ENCODE measurements around the gene MSLN.
A peak's percentile ranks its signal among the peaks of the same experiment; 100 is the strongest.

The MSLN gene

DNA sequence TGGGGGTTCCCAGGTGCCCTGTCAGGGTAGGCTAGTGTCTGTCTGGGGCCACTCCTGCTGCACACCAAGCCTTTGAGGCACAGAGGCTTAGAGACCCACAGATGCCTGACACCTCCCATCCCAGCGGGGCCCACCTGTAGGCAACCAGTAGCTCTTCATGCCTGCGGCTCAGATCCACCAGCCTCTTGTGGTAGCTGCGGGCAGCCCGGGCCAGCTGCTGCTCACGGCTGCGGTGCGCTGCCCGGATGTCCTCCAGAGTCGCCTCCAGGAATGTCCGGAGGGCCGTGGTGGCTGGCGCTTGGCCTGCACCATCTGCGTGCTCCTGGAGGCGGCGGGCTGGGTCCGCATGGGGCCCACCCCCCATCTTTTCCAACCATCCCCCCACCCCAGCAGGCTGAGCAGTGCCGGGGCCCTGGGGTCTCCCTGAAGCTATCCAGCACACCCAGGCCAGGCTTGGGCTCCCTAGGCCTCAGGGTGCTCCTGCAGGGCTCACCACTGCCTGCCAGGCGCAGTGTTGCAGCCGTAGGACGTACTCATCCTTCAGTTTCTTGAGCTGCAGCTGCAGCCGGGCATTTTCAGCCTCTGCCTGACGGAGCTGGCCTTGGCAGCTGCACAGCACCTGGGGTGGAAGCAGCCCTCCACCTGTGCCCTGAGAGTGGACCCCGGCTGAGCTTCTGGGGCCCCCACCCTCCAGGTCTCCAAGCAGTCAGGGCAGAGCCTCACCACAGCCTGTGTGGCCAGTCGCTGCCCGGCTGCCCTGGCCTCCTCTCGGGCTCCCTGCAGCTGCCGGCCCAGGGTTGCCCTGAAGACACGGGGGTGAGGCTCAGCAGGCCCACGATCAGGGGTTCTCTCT lies 36.1 kb upstream of the MSLN start:
- H3K4me1 ChIP-seq (ENCODE audit: control insufficient read depth, insufficient read depth, low read length, poor library complexity, severe bottlenecking), result peaks cover 11% of the 10 kb centered on the region
- WGBS, 2 experiments (ENCODE audit: insufficient coverage in 2 of 2), result 88 to 89% methylated on average over 22 of the region's 29 CpGs
- no peak overlapping the region for H3K27ac ChIP-seq (ENCODE audit: low read depth, low read length, severe bottlenecking)
- no peaks in the 10 kb centered on the region for H3K9me3 ChIP-seq (ENCODE audit: control insufficient read depth, low read length)
- no peak overlapping the region for H3K4me3 ChIP-seq (ENCODE audit: extremely low read depth, insufficient read depth, low read length, poor library complexity, severe bottlenecking)
- peaks cover 3% of the 10 kb centered on the region for H3K36me3 ChIP-seq (ENCODE audit: control insufficient read depth, insufficient read depth, low read length)

DNA sequence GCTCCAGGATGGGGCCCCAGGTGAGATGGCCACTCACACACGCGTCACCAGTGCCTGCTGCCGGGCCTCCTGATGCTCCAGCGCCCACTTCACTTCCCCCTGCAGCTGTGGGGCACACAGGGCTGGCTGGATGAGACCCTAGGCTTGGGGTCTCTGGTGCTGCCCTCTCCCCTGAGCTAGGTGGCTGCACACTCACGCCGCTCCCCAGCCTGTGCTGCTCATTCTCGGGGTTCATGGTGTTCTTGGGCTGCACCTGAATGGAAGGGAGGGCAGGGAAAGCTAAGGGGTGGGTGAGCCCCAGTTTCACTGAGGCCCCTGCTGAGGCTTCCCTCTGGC lies 35.5 kb upstream of the MSLN start:
- no peak overlapping the region for H3K4me3 ChIP-seq (ENCODE audit: extremely low read depth, insufficient read depth, low read length, poor library complexity, severe bottlenecking)
- H3K4me1 ChIP-seq (ENCODE audit: control insufficient read depth, insufficient read depth, low read length, poor library complexity, severe bottlenecking), result peaks cover 8% of the 10 kb centered on the region
- H3K9me3 ChIP-seq (ENCODE audit: control insufficient read depth, low read length), result no peaks in the 10 kb centered on the region
- H3K36me3 ChIP-seq (ENCODE audit: control insufficient read depth, insufficient read depth, low read length), result peaks cover 3% of the 10 kb centered on the region
- WGBS, 2 experiments (ENCODE audit: insufficient coverage in 2 of 2), result 92 to 96% methylated on average over 6 to 7 of the region's 7 CpGs
- H3K27ac ChIP-seq (ENCODE audit: low read depth, low read length, severe bottlenecking), result no peak overlapping the region

DNA sequence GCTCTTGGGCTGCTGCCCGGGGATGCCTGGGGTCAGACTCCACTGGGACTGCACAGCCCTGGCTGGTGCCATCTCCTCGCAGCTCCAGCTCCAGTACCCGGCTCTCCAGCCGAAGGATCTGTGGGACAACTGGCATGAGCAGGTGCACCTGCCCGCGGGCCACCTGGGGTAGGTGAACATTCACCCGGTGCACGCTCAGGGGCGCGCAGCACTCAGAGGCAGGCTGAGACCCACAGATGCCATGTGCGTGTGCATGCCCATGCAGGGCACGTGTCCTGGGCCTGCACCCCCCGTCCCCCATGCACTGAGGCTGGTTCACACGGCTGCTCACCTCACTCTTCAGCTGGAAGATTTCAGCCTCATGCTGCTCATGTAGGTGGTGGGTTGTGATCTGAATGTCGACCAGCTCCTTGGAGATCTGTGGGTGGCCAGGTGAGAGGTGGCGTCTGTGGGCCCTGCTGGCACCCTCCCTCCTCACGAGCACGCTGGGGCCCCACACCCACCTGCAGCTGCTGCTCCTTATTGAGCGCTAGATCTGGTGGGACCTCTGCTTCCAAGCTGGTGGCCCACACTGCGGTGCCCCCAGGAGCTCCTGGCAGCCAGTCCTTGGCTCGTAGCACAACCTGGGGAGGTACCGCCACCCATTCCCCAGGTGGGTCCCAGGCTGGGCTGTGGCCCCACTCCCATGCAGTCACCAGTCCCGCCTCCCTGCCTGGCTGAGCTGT lies 34.9 kb upstream of the MSLN start:
- Histone ChIP-seq H3K36me3 (ENCODE audit: control insufficient read depth, insufficient read depth, low read length) (peaks cover 4% of the 10 kb centered on the region), H3K4me1 (ENCODE audit: control insufficient read depth, insufficient read depth, low read length, poor library complexity, severe bottlenecking) (peaks cover 4% of the 10 kb centered on the region), H3K27ac (ENCODE audit: low read depth, low read length, severe bottlenecking) (no peak overlapping the region), H3K9me3 (ENCODE audit: control insufficient read depth, low read length) (no peaks in the 10 kb centered on the region), H3K4me3 (ENCODE audit: extremely low read depth, insufficient read depth, low read length, poor library complexity, severe bottlenecking) (no peak overlapping the region)
- 91 to 95% methylated on average over 21 of the region's 23 CpGs for WGBS, 2 experiments (ENCODE audit: insufficient coverage in 2 of 2)

DNA sequence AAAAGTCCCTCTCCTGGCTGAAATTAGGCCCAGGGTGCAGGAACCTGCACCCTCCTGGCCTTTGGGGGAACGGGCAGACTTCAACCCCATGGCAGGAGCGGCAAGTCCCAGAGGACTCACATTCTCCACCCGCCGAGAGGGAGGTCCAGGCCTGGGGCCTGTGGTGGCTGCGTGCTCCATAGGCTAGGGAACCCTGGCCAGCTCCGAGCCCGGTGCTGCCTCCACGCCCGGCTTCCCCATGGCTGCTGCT lies 34.4 kb upstream of the MSLN start:
- WGBS, 2 experiments (ENCODE audit: insufficient coverage in 2 of 2), result 41 to 50% methylated on average over 7 to 9 of the region's 9 CpGs

DNA sequence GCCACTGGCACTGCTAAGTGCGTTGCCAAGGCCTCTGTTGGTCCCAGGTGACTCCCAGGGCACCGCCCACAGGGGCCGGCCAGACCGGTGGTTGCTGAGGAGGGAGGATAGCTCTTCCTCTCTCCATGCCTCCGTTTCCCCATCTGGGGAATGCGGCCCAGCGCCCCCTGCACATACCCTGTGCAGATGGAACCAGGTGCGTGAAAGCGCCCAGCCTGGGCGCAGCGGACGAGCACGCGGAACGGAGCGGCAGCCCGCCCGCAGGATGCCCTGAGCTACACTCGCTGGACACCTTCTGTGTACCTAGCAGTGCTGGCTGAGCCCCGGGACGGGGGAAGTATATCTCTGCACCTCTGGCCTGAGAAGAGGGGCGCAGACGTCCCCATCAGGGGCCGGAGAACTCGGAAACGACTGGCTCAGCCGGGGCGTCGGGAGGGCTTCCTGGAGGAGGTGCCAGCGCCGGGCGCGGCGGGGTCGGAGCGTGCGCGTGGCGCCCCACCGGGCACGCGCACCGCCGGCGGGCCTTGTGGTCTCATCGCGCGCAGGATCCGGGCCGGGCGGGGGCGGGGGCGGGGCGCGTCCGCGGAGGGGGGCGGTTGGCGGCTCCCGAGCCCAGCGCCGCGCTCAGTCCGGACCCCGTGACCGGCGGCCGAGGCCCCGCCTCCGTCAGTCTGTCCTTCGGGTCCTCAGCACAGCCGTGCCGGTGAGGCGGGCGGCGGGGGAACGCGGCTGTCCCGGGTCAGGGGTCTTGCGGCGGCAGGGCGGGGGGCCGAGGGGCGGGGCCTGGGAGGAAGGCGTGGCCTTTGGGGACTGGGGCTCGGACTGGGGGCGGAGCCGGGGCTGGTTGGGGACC lies 33.9 kb upstream of the MSLN start, which contains the start of the genes CCDC78 and HAGHL:
TSS of gene CCDC78 (minus strand) at position 6 of the 853 bp plus-strand sequence. CDS start 76 bp downstream, outside the sequence.
TSS of gene HAGHL (plus strand) at position 669 of the 853 bp plus-strand sequence. CDS start 404 bp downstream, outside the sequence.
- H3K4me1 ChIP-seq (ENCODE audit: control insufficient read depth, insufficient read depth, low read length, poor library complexity, severe bottlenecking), result peaks cover 4% of the 10 kb centered on the region
- H3K9me3 ChIP-seq (ENCODE audit: control insufficient read depth, low read length), result no peaks in the 10 kb centered on the region
- H3K36me3 ChIP-seq (ENCODE audit: control insufficient read depth, insufficient read depth, low read length), result peaks cover 14% of the 10 kb centered on the region
- WGBS, 2 experiments (ENCODE audit: insufficient coverage in 2 of 2), result 3 to 4% methylated on average over 62 to 76 of the region's 88 CpGs
- H3K4me3 ChIP-seq (ENCODE audit: extremely low read depth, insufficient read depth, low read length, poor library complexity, severe bottlenecking), result peak within 1 kb of the TSS; percentile 58
- no peak within 1 kb of the TSS for H3K27ac ChIP-seq (ENCODE audit: low read depth, low read length, severe bottlenecking)

More for the DNA sequence above, 34.4 kb upstream of the MSLN start:
- Histone ChIP-seq H3K4me1 (ENCODE audit: control insufficient read depth, insufficient read depth, low read length, poor library complexity, severe bottlenecking) (peaks cover 4% of the 10 kb centered on the region), H3K27ac (ENCODE audit: low read depth, low read length, severe bottlenecking) (no peak overlapping the region), H3K4me3 (ENCODE audit: extremely low read depth, insufficient read depth, low read length, poor library complexity, severe bottlenecking) (no peak overlapping the region), H3K9me3 (ENCODE audit: control insufficient read depth, low read length) (no peaks in the 10 kb centered on the region), H3K36me3 (ENCODE audit: control insufficient read depth, insufficient read depth, low read length) (peaks cover 9% of the 10 kb centered on the region)

DNA sequence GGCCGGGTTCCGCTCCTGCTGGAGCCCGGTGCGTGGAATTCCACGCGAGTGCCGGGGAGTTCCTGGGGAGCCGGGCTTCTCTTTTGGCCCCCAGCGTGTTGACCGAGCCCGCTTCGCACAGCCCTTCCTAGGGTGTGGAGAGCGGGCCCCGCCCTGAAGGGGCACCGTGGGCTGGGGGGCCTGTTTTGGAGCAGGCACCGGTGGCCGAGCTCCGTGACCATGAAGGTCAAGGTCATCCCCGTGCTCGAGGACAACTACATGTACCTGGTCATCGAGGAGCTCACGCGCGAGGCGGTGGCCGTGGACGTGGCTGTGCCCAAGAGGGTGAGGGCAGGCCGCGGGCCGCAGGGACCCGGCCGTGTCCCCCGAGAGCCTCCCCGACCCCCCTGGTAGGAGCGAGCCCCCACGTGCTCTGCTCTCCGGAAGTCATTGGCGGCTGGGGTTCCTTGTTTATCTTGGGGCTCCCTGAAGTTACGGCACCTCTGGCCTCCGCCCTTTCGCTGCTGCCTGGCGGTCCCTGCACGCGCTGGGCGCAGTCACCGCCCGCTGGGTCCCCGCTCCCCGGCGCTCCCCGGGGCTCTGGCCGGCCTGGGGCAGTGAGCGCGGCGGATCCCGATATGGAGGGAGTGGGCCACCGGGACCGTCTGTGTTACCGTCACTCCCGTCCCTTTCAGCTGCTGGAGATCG lies 33.1 kb upstream of the MSLN start:
- peaks cover 4% of the 10 kb centered on the region for H3K4me1 ChIP-seq (ENCODE audit: control insufficient read depth, insufficient read depth, low read length, poor library complexity, severe bottlenecking)
- H3K27ac ChIP-seq (ENCODE audit: low read depth, low read length, severe bottlenecking), result no peak overlapping the region
- no peaks in the 10 kb centered on the region for H3K9me3 ChIP-seq (ENCODE audit: control insufficient read depth, low read length)
- WGBS, 2 experiments (ENCODE audit: insufficient coverage in 2 of 2), result 3% methylated on average over 47 to 58 of the region's 61 CpGs
- peak overlapping the region; percentile 58 for H3K4me3 ChIP-seq (ENCODE audit: extremely low read depth, insufficient read depth, low read length, poor library complexity, severe bottlenecking)
- peaks cover 15% of the 10 kb centered on the region for H3K36me3 ChIP-seq (ENCODE audit: control insufficient read depth, insufficient read depth, low read length)

DNA sequence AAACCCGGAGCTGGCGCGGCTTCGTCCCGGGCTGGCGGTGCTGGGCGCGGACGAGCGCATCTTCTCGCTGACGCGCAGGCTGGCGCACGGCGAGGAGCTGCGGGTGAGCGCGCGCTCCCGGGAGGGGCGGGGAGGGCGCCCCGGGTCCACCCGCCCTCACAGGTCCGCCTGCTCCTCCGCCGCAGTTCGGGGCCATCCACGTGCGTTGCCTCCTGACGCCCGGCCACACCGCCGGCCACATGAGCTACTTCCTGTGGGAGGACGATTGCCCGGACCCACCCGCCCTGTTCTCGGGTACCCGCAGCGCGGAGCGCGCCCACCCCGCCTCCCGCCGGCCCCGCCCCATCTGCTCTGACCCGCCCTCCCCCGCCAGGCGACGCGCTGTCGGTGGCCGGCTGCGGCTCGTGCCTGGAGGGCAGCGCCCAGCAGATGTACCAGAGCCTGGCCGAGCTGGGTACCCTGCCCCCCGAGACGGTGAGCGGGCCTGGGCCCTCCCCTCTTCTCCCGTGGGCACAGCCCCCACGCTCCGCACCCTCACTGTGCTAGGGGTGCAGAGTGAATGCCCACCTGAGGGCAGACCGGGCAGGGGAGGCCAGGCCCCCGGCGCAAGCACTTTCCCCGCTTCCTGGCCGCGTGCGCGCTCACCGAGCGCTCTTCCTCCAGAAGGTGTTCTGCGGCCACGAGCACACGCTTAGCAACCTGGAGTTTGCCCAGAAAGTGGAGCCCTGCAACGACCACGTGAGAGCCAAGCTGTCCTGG lies 32.2 kb upstream of the MSLN start:
- Histone ChIP-seq H3K36me3 (ENCODE audit: control insufficient read depth, insufficient read depth, low read length) (peaks cover 19% of the 10 kb centered on the region), H3K4me1 (ENCODE audit: control insufficient read depth, insufficient read depth, low read length, poor library complexity, severe bottlenecking) (peaks cover 4% of the 10 kb centered on the region), H3K27ac (ENCODE audit: low read depth, low read length, severe bottlenecking) (no peak overlapping the region), H3K4me3 (ENCODE audit: extremely low read depth, insufficient read depth, low read length, poor library complexity, severe bottlenecking) (peak overlapping the region; percentile 58), H3K9me3 (ENCODE audit: control insufficient read depth, low read length) (no peaks in the 10 kb centered on the region)
- 3% methylated on average over 57 to 61 of the region's 80 CpGs for whole genome bisulfite sequencing, 2 experiments (ENCODE audit: insufficient coverage in 2 of 2)

DNA sequence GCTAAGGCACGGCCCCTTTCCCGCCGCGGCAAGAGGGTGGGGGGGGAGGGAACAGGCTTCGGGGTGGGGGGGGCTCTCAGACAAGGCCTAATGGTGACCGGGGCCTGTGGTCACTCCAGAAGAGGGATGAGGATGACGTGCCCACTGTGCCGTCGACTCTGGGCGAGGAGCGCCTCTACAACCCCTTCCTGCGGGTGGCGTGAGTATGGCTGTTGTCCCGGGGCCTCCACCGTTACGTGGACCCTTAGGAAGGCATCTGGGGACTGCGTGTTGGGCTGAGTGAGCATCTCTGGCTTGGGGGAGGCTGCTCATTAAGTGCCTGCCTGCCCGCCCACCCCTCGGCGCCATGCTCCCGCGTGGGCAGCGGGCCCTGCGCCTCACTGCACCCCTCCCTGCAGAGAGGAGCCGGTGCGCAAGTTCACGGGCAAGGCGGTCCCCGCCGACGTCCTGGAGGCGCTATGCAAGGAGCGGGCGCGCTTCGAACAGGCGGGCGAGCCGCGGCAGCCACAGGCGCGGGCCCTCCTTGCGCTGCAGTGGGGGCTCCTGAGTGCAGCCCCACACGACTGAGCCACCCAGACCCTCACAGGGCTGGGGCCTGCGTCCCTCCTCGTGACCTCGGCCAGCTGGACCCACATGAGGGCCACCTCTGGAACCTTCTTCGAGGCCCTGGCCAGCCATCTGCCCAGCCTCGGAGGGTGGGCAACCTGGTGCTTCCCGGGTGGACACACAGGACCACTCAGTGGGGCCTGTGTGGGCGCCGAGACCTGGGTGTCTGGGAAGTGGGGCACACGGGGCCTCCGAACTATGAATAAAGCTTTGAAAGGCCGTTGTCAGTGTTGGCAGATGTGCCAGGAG lies 31.4 kb upstream of the MSLN start:
- Histone ChIP-seq H3K4me1 (ENCODE audit: control insufficient read depth, insufficient read depth, low read length, poor library complexity, severe bottlenecking) (peaks cover 4% of the 10 kb centered on the region), H3K36me3 (ENCODE audit: control insufficient read depth, insufficient read depth, low read length) (peaks cover 24% of the 10 kb centered on the region), H3K4me3 (ENCODE audit: extremely low read depth, insufficient read depth, low read length, poor library complexity, severe bottlenecking) (no peak overlapping the region), H3K27ac (ENCODE audit: low read depth, low read length, severe bottlenecking) (no peak overlapping the region), H3K9me3 (ENCODE audit: control insufficient read depth, low read length) (no peaks in the 10 kb centered on the region)
- WGBS, 2 experiments (ENCODE audit: insufficient coverage in 2 of 2), result 83 to 86% methylated on average over 46 to 52 of the region's 55 CpGs
